CD4-positive, alpha-beta T cell (primary cell): Measurements from ENCODE around the gene SERGEF. TPM values are rescaled to one million over a fixed set of nuclear protein-coding genes. Genes with fewer than 3 reads are reported as not detected.

Source experiments
- ATAC-seq: fragments of 200-7000 bp; cut with Tn5 transposase; one replicate; pipeline ENCODE4 v1.10.0; 2022; ENCODE audit warnings: mild to moderate bottlenecking; ENCODE audit not compliant: poor library complexity
- CTCF ChIA-PET: fragments of 350-600 bp; sonication (Branson Sonifier 250); formaldehyde crosslinking; loops from one replicate; lab custom pipeline; 2021; ENCODE audit warnings: antibody characterized with exemption, inconsistent platforms; lab: Charles Lee
- POLR2A ChIA-PET: fragments of 350-600 bp; sonication (Branson Sonifier 250); formaldehyde crosslinking; loops from one replicate; lab custom pipeline; 2021; ENCODE audit warnings: antibody characterized with exemption, inconsistent platforms; lab: Charles Lee
- DNase-seq, 14 experiments: peaks; one replicate each; pipeline ENCODE4 v3.0.0-alpha.2; 2013 to 2020; ENCODE audit warnings: mixed read lengths in 2 of 14
- H3K27ac ChIP-seq, 2 donors: one replicate each; pipeline versions ENCODE4 v1.5.1 to v1.7.0; 2013; ENCODE audit warnings: low read length in 2 of 2, low read depth in 1 of 2, mild to moderate bottlenecking in 1 of 2
- H3K27me3 ChIP-seq, 2 experiments: 1 replicate in 1 of 2; 2 replicates in 1 of 2; pipeline versions ENCODE4 v1.6.1 to v1.7.0; 2013; ENCODE audit warnings: low read length in 2 of 2, control low read depth in 1 of 2, mild to moderate bottlenecking in 1 of 2, moderate library complexity in 1 of 2; ENCODE audit not compliant: insufficient read depth in 2 of 2, control insufficient read depth in 1 of 2
- H3K36me3 ChIP-seq: one replicate; pipeline ENCODE4 v1.6.1; 2013; ENCODE audit warnings: low read length, control low read depth; ENCODE audit not compliant: insufficient read depth
- H3K4me1 ChIP-seq: one replicate; pipeline ENCODE4 v1.6.1; 2013; ENCODE audit warnings: low read length, control low read depth; ENCODE audit not compliant: insufficient read depth
- H3K4me3 ChIP-seq: one replicate; pipeline ENCODE4 v1.5.1; 2013; ENCODE audit warnings: mild to moderate bottlenecking, low read length, moderate library complexity
- H3K9me3 ChIP-seq, 2 experiments: 1 replicate in 1 of 2; 2 replicates in 1 of 2; pipeline versions ENCODE4 v1.6.1 to v1.7.0; 2013; ENCODE audit warnings: low read length in 2 of 2, mild to moderate bottlenecking in 2 of 2, control low read depth in 1 of 2, moderate library complexity in 1 of 2; ENCODE audit not compliant: control insufficient read depth in 1 of 2, insufficient read depth in 1 of 2
- H3K27ac Mint-ChIP-seq: one replicate; pipeline ENCODE4 v1.8.0; 2020; ENCODE audit warnings: mixed read lengths
- H3K27me3 Mint-ChIP-seq: one replicate; pipeline ENCODE4 v1.8.0; 2021; ENCODE audit warnings: mixed read lengths
- H3K36me3 Mint-ChIP-seq: one replicate; pipeline ENCODE4 v1.8.0; 2021; ENCODE audit warnings: low read depth, mixed read lengths
- H3K4me1 Mint-ChIP-seq: one replicate; pipeline ENCODE4 v1.8.0; 2021; ENCODE audit warnings: low read depth, mixed read lengths
- H3K4me3 Mint-ChIP-seq: one replicate; pipeline ENCODE4 v1.8.0; 2020; ENCODE audit warnings: mild to moderate bottlenecking, mixed read lengths
- H3K9me3 Mint-ChIP-seq: one replicate; pipeline ENCODE4 v1.8.0; 2020; ENCODE audit warnings: mixed read lengths
- intact Hi-C, 2 experiments: fragments of 100-400 bp; cut with DNase I in 1 of 2; cut with micrococcal nuclease in 1 of 2; formaldehyde crosslinking; loops; one replicate each; pipeline versions ENCODE4 v1.15.1 to v1.9.0; 2023 to 2025; cut with DNase I, micrococcal nuclease
- total RNA-seq, 174 experiments: library from RNA in 2 of 174; stranded (reverse) in 2 of 174; gene quantifications; one replicate each; pipeline ENCODE4 v1.2.3 and lab custom pipeline; 2021 to 2026
- TF ChIP-seq, protein P1 (sequence below): fragments of 200-600 bp; IDR thresholded peaks from one replicate; pipeline ENCODE4 v1.8.0; 2022; ENCODE audit warnings: antibody characterized with exemption, mild to moderate bottlenecking

Gene SERGEF
- total RNA-seq, 2 experiments from 2014 or later = 35.2 to 37.1 TPM

DNA sequence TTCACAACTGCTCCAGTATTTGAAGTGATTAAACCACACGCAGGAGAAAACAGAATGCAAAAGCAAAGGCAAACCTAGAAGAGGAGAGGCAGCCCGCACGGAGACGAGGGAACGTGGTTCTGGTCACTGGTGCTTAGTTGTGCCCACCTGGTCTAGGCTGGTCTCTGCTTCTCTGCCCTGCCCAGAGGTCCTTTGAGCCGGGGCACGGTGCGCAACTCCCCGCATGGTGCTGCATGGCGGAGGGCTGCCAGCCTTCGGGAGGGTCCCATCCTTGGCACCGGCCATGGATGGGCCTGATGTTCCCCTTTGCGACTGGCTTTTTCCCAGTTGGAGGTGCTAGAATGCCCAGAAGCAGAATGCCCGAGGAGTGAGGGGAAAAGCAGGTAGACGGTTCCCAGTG, 232.2 kb downstream of the SERGEF start:
- TF ChIP-seq, protein P1, sequence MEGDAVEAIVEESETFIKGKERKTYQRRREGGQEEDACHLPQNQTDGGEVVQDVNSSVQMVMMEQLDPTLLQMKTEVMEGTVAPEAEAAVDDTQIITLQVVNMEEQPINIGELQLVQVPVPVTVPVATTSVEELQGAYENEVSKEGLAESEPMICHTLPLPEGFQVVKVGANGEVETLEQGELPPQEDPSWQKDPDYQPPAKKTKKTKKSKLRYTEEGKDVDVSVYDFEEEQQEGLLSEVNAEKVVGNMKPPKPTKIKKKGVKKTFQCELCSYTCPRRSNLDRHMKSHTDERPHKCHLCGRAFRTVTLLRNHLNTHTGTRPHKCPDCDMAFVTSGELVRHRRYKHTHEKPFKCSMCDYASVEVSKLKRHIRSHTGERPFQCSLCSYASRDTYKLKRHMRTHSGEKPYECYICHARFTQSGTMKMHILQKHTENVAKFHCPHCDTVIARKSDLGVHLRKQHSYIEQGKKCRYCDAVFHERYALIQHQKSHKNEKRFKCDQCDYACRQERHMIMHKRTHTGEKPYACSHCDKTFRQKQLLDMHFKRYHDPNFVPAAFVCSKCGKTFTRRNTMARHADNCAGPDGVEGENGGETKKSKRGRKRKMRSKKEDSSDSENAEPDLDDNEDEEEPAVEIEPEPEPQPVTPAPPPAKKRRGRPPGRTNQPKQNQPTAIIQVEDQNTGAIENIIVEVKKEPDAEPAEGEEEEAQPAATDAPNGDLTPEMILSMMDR = no peak

DNA sequence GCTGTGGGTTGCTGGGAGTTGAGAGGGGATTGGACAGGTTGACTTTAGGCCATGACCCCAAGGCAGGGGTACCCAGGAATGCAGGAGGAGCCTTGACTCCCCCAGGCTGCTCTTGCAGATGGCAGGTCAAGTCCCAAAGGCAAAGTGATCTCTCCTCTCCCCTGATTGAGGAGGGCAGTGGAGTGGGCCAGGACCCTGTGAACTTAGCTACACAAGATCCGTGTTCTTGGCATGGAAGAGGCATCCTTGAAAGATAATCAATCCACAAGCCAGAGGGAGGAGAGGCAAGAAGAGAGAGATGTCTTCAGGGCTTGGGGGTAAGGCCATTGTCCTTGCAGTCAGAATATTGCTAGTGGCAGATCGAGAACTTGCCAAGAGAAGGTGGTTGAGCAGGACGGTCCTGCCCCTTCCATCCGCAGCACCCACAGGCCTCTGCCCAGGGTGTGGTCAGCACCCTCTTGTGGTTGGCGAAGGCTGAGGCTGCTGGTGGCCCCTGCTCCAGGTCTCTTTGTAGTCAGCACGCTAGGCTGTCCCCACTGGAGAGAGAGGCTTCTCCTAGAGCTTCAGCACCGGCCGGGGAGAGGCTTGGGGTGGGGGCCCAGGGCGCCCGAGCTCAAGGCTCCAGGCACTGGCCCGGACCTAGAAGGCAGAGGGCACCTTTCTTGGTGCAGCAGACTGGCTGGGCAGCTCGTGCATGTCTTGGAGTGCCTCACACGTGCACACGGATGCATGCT, 232.8 kb downstream of the SERGEF start:
- intact Hi-C loops = no loop called here
- Histone ChIP-seq H3K27me3 (no peaks in the 10 kb centered on the region), H3K4me3 (no peak overlapping the region), H3K9me3 (no peaks in the 10 kb centered on the region), H3K4me1 (no peaks in the 10 kb centered on the region), H3K36me3 (no peaks in the 10 kb centered on the region), H3K27ac (no peak overlapping the region)
- H3K27ac Mint-ChIP-seq = no peak overlapping the region
- TF ChIP-seq, protein P1 = no peak
- DNase-seq (no peak), ATAC-seq (no peak)
- CTCF ChIA-PET = no interaction called here
- no peaks in the 10 kb centered on the region for H3K9me3 Mint-ChIP-seq
- H3K4me3 Mint-ChIP-seq = no peak overlapping the region
- H3K4me1 Mint-ChIP-seq = no peaks in the 10 kb centered on the region
- H3K27me3 Mint-ChIP-seq = no peaks in the 10 kb centered on the region
- POLR2A ChIA-PET = no interaction called here
- no peaks in the 10 kb centered on the region for H3K36me3 Mint-ChIP-seq

More for the DNA sequence above, 232.2 kb downstream of the SERGEF start:
- no peaks in the 10 kb centered on the region for H3K4me1 ChIP-seq
- no peaks in the 10 kb centered on the region for H3K36me3 ChIP-seq
- no peak for DNase-seq
- no peak overlapping the region for H3K4me3 ChIP-seq
- intact Hi-C loops = no loop called here
- H3K27ac Mint-ChIP-seq = no peak overlapping the region
- H3K27me3 ChIP-seq = no peaks in the 10 kb centered on the region
- H3K4me1 Mint-ChIP-seq = no peaks in the 10 kb centered on the region
- H3K27me3 Mint-ChIP-seq = no peaks in the 10 kb centered on the region
- peaks cover 3% of the 10 kb centered on the region for H3K36me3 Mint-ChIP-seq
- ATAC-seq = no peak
- H3K4me3 Mint-ChIP-seq = no peak overlapping the region
- no peaks in the 10 kb centered on the region for H3K9me3 ChIP-seq
- POLR2A ChIA-PET = no interaction called here
- H3K9me3 Mint-ChIP-seq = no peaks in the 10 kb centered on the region
- no peak overlapping the region for H3K27ac ChIP-seq
- CTCF ChIA-PET = no interaction called here

DNA sequence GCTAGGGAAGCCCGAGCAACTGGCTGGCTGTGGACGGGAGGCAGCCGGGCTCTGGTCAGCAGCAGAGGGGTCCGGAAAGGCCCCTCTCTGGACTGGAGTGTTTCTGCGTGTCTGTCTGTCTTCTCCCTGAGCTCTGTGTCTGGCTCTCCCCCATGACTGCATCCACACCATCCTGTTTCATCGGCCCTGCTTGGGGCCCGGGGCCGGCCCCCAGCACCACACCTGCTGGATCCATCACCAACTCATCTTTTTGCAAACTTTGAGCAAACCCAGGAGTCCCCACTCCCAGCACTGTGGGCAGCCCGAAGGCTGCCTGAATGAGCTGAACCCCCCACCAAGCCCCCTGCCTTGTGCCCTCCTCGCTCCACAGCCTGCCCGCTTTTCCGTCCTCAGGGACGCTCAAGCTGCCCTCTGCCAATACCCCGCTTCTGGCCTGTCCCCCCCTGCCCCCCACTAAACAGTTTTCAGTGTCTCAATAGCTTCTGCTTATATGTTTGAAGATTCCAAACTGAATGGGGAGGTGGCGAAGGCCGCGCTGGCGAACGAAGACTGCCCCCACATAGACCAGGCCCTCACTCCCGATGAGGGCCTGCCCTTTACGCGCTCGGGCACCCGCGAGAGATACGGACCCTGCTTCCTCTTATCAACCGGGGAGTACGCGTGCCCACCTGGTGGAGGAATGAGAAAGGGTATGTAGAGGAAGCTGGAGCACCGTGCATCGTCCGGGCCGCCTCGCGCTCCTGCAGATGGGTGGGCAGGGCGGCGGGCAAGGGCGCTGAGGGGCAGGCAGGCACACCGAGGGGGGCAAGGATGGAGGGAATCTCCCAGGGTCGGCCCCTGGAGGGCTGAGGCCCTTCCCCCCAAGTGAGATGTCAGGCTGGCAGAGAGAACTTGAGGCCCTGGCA, 233.6 kb downstream of the SERGEF start:
- POLR2A ChIA-PET = no interaction called here
- Mint-ChIP-seq H3K4me3 (no peak overlapping the region), H3K36me3 (no peaks in the 10 kb centered on the region), H3K9me3 (no peaks in the 10 kb centered on the region), H3K27ac (no peak overlapping the region), H3K4me1 (no peaks in the 10 kb centered on the region), H3K27me3 (no peaks in the 10 kb centered on the region)
- Histone ChIP-seq H3K9me3 (no peaks in the 10 kb centered on the region), H3K4me3 (no peak overlapping the region), H3K36me3 (no peaks in the 10 kb centered on the region), H3K27ac (no peak overlapping the region), H3K4me1 (no peaks in the 10 kb centered on the region), H3K27me3 (no peaks in the 10 kb centered on the region)
- ATAC-seq (no peak), DNase-seq (no peak)
- TF ChIP-seq, protein P1 = no peak
- intact Hi-C loops = no loop called here
- CTCF ChIA-PET = no interaction called here
